Keratinocyte (primary cell): ENCODE measurements around the gene CMIP. TPM values are rescaled to one million over a fixed set of nuclear protein-coding genes. Genes with fewer than 3 reads are reported as not detected.

Experiments used
- DNase-seq: peaks from one replicate; pipeline ENCODE4 v3.0.0-alpha.2; 2011; ENCODE audit warnings: low read depth, missing footprints, low spot score
- FAIRE-seq: peaks from 2 replicates; lab custom pipeline; 2011; peaks lifted over from hg19 to GRCh38; lab: Jason Lieb, UNC
- H2AFZ ChIP-seq: 2 replicates; pipeline ENCODE4 v1.6.0; 2012; ENCODE audit warnings: low read length, control low read depth, inconsistent platforms; ENCODE audit not compliant: control insufficient read depth
- H3K27ac ChIP-seq: 2 replicates; pipeline ENCODE4 v1.5.1; 2011; ENCODE audit warnings: low read length; ENCODE audit not compliant: control insufficient read depth, insufficient read depth
- H3K27me3 ChIP-seq: 3 replicates; pipeline ENCODE4 v1.6.0; 2011; ENCODE audit warnings: low read length; ENCODE audit not compliant: control insufficient read depth, insufficient read depth; ENCODE audit errors: extremely low read depth
- H3K36me3 ChIP-seq, 2 experiments: 2 replicates in 1 of 2; 3 replicates in 1 of 2; pipeline ENCODE4 v1.5.1; 2011; ENCODE audit warnings: low read length in 2 of 2, mild to moderate bottlenecking in 1 of 2; ENCODE audit not compliant: control insufficient read depth in 2 of 2, insufficient read depth in 2 of 2; ENCODE audit errors: extremely low read depth in 1 of 2
- H3K4me1 ChIP-seq: 3 replicates; pipeline ENCODE4 v1.5.1; 2011; ENCODE audit warnings: low read length; ENCODE audit not compliant: control insufficient read depth, insufficient read depth; ENCODE audit errors: extremely low read depth
- H3K4me2 ChIP-seq: 3 replicates; pipeline ENCODE4 v1.6.0; 2011; ENCODE audit warnings: low read depth, low read length; ENCODE audit not compliant: control insufficient read depth, insufficient read depth; ENCODE audit errors: extremely low read depth
- H3K4me3 ChIP-seq, 3 experiments: fragments of 200-600 bp in 1 of 3; sonication (generic) in 1 of 3; 2 replicates in 2 of 3; 3 replicates in 1 of 3; pipeline ENCODE4 v1.5.1; 2011 to 2016; ENCODE audit warnings: low read length in 3 of 3, mild to moderate bottlenecking in 3 of 3, control low read depth in 2 of 3, inconsistent platforms in 1 of 3, low read depth in 1 of 3, mixed read lengths in 1 of 3, mixed run types in 1 of 3, moderate library complexity in 1 of 3; ENCODE audit not compliant: control insufficient read depth in 2 of 3, insufficient read depth in 2 of 3; ENCODE audit errors: extremely low read depth in 1 of 3
- H3K79me2 ChIP-seq: 2 replicates; pipeline ENCODE4 v1.6.0; 2012; ENCODE audit warnings: low read length; ENCODE audit not compliant: control insufficient read depth, insufficient read depth
- H3K9ac ChIP-seq: 3 replicates; pipeline ENCODE4 v1.6.0; 2011; ENCODE audit warnings: low read length; ENCODE audit not compliant: control insufficient read depth, insufficient read depth; ENCODE audit errors: extremely low read depth
- H3K9me1 ChIP-seq: 3 replicates; pipeline ENCODE4 v1.6.0; 2011; ENCODE audit warnings: low read length; ENCODE audit not compliant: control insufficient read depth, insufficient read depth; ENCODE audit errors: extremely low read depth
- H3K9me3 ChIP-seq: 2 replicates; pipeline ENCODE4 v1.5.1; 2012; ENCODE audit warnings: low read depth, low read length; ENCODE audit not compliant: control insufficient read depth
- H4K20me1 ChIP-seq: 3 replicates; pipeline ENCODE4 v1.6.0; 2011; ENCODE audit warnings: low read length; ENCODE audit not compliant: control insufficient read depth, insufficient read depth; ENCODE audit errors: extremely low read depth
- CTCF ChIP-seq, 3 experiments: IDR thresholded peaks in 1 of 3; conservative IDR thresholded peaks in 1 of 3; optimal IDR thresholded peaks in 1 of 3; 2 replicates in 2 of 3; 3 replicates in 1 of 3; pipeline versions ENCODE3 to v1.5.1; 2011; ENCODE audit warnings: low read length in 3 of 3, mild to moderate bottlenecking in 3 of 3, moderate library complexity in 2 of 3, control low read depth in 1 of 3, inconsistent platforms in 1 of 3; ENCODE audit not compliant: insufficient read depth in 2 of 3; ENCODE audit errors: extremely low read depth in 1 of 3
- EZH2 ChIP-seq: IDR thresholded peaks from one replicate; pipeline ENCODE4 v1.6.1; 2012; ENCODE audit warnings: inconsistent platforms, mild to moderate bottlenecking, low read length, moderate library complexity
- dilution Hi-C: fragments of 300-500 bp; cut with MboI; formaldehyde crosslinking; loops from one replicate; pipeline ENCODE4 v1.7.0; 2020; ENCODE audit warnings: low sequenced_read_pairs; ENCODE audit not compliant: extremely low pct_ligation_motif_present
- polyA plus RNA-seq, 5 experiments: library from polyadenylated mRNA; depleted of rRNA in 3 of 5; stranded (reverse) in 3 of 5; stranded (forward) in 1 of 5; unstranded in 1 of 5; fragments of >200 nt; gene quantifications; 1 replicate in 1 of 5; 2 replicates in 3 of 5; 3 replicates in 1 of 5; pipeline versions ENCODE4 v1.2.1 to v1.2.3, GENCODE V29; 2011 to 2012; ENCODE audit warnings: missing spikeins in 2 of 5, low read depth in 1 of 5, low replicate concordance in 1 of 5

The CMIP gene
- polyA plus RNA-seq, 1 donor (not counting 4 experiments of a cell fraction or from before 2014, with no cell fraction given), result 5.0 TPM

DNA sequence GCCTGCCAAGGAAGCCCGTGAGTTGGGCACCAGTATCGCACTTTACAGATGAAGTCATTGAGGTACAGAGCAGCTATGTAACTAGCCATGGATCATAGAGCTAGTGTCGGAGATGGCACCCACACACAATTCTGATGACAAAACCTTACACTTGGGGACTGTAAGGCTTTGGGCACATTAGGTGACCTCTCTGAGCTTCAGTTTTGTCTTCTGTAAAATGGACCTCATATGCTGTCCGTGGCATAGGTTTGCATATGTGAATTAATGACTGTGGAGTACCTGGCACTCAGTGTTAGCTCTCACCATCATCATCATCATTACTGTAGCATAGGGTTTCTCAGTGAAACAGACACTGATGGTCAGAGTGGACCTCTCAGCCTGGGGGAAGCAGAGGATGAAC, 50.3 kb downstream of the CMIP start:
- no peaks in the 10 kb centered on the region for H3K27me3 ChIP-seq
- peak overlapping the region; percentile 24 for H3K27ac ChIP-seq
- TF ChIP-seq CTCF (optimal IDR thresholded peaks at IDR 0.05 in 1 of 3, IDR thresholded peaks at IDR 0.05 in 1 of 3, conservative IDR thresholded peaks at IDR 0.05 in 1 of 3; ENCODE audit: extremely low read depth in 1 of 3, insufficient read depth in 2 of 3, low read length in 3 of 3) (no peak), EZH2 (no peak)
- no peak overlapping the region for H3K9ac ChIP-seq
- H3K9me3 ChIP-seq, result no peaks in the 10 kb centered on the region
- H3K36me3 ChIP-seq, result peaks cover 6 to 20% of the 10 kb centered on the region in 2 experiments
- no peak overlapping the region for H2AFZ ChIP-seq
- FAIRE-seq (no peak), DNase-seq (no peak)
- no peaks in the 10 kb centered on the region for H4K20me1 ChIP-seq
- peaks cover 93% of the 10 kb centered on the region for H3K79me2 ChIP-seq
- H3K9me1 ChIP-seq, result peaks cover 14% of the 10 kb centered on the region
- H3K4me1 ChIP-seq, result peaks cover 40% of the 10 kb centered on the region
- H3K4me2 ChIP-seq, result no peak overlapping the region
- dilution Hi-C loops, result no loop called here
- no peak overlapping the region for H3K4me3 ChIP-seq

DNA sequence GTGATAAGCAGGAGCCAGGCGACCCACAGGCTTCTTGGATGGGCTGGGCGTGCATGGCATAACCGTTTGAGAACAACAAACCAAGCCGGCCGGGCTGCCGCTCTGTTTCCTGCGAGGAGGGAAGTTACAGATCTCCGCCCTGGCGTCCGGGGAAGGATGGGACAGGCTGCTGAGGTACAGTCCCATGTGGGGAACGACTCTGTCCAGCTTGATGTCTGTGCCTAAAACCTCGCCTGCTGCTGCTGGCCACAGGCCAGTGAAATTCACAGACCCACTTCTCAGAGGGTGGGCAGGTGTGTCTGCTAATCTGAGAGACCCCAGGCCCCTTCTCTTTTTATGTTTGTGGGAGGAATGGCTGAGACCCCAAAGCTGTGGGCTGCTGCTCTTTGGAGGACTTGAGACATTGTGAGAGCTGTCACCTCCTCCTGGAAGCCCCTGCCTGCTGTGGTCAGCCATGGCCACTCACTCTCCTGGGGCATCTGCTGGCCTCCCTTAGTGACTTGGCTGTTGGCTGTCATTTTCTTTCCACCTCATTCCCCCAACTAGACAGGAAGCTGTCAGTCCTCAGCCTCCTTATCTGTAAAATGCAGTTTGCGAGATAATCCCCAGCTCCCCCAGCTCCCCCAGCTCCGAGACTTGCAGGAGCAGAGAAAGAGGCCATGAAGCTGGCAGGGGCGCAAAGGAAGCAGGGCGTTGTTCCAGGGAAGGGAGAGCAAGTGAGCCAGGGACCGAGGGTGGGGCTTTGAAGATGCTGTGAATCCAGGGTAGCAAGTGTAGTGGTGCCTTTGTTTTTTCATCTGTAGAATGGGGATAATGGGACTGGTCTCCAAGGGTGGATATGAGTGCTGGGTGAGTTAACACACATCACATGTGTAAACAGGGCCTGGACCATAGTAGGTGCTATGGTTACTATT, 51.0 kb downstream of the CMIP start:
- H3K4me1 ChIP-seq, result peaks cover 45% of the 10 kb centered on the region

More for the DNA sequence above, 51.0 kb downstream of the CMIP start:
- Histone ChIP-seq H3K27ac (peak overlapping the region; percentile 24), H3K9me1 (peaks cover 14% of the 10 kb centered on the region), H2AFZ (no peak overlapping the region), H3K27me3 (no peaks in the 10 kb centered on the region), H3K4me2 (no peak overlapping the region), H3K9me3 (no peaks in the 10 kb centered on the region), H3K9ac (peak overlapping the region; percentile 18), H4K20me1 (no peaks in the 10 kb centered on the region), H3K36me3 (peaks cover 6 to 20% of the 10 kb centered on the region in 2 experiments), H3K4me3 (no peak overlapping the region), H3K79me2 (peaks cover 89% of the 10 kb centered on the region)
- no peak for FAIRE-seq
- TF ChIP-seq CTCF (optimal IDR thresholded peaks at IDR 0.05 in 1 of 3, IDR thresholded peaks at IDR 0.05 in 1 of 3, conservative IDR thresholded peaks at IDR 0.05 in 1 of 3; ENCODE audit: extremely low read depth in 1 of 3, insufficient read depth in 2 of 3, low read length in 3 of 3) (no peak), EZH2 (no peak)
- dilution Hi-C loops, result no loop called here
- DNase-seq, result no peak
